Fibroblast of skin of abdomen (primary cell): ENCODE measurements around the gene TMEM236. TPM values are rescaled to one million over a fixed set of nuclear protein-coding genes. Genes with fewer than 3 reads are reported as not detected.
"Not testable (repeated sequence)": the region's sequence is repeated elsewhere in the genome, so short reads cannot be mapped to it uniquely, and the experiment has no call there.

ENCODE experiments used
- DNase-seq: peaks from one replicate; pipeline ENCODE4 v3.0.0-alpha.2; 2013
- polyA plus RNA-seq, 2 experiments: library from polyadenylated mRNA; unstranded; fragments of 120-200 nt; gene quantifications; one replicate each; pipeline ENCODE4 v1.2.1, GENCODE V29; 2013; ENCODE audit not compliant: insufficient read length in 2 of 2

TMEM236 gene
- 0.05 TPM for polyA plus RNA-seq (2013, experiment 1 of 2; ENCODE audit: insufficient read length)
- 0.04 TPM for polyA plus RNA-seq (2013, experiment 2 of 2; ENCODE audit: insufficient read length)

DNA sequence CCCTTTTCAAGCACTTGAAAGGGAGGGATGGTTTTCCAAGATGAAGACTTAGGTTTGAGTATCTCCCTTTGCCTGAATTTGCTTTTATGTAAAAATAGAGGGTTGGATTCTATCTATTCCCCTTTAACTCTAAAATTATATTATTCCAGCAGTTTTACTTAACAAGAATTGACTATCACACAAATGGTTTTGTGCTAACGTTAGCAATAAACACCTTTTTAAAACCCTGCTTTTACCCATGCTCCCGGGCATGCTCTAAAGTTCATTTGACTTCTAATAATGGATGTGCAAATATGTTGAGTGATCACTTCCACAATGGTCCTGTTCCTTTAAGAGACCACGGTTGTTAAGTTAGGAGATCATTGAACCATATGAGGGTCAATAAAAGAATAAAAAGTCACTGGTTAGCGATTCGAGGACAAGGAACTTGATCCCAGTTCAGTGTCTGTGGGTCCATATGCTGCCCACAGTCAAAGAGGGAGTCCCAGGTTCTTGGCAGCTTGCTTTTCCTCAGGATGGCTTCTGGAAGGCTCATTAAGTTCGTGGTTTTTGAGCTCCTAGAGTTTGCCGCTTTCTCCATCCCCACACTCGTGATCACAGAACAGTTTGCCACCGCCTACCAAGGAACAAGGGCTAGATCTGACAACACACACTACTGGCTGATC is at the start of gene TMEM236:
Gene TMEM236, plus strand, starts transcription at position 421 of the 665 bp plus-strand sequence. Its CDS starts 95 bp downstream, at position 516.
- DNase-seq = no peak

DNA sequence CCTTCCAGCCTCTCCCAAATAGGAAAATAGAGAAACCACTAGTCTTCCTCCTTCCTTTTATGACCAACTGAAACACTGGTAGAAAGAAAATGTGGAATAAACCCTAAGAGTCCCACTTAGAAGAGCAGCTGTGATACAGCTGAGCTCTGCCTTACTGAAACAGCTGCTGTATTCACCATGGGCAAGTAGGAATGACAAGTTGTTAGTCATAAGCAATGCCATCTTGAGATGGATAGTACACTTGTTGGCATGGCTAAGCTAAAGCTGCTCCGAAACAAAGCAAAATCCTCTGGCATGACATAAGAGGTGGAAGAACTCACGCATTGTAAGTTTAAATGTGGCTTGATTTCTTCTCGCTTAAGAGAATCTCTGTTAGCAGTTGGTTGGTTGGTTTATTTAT is 48.3 kb upstream of the TMEM236 start:
- DNase-seq = no peak

- DNase-seq = no peak
Measured at GRCh38 chr10:17708821-17709220, 43.2 kb upstream of the TMEM236 start.

- no peak for DNase-seq
Measured at GRCh38 chr10:17709492-17709891, 42.5 kb upstream of the TMEM236 start.

GRCh38 chr10:17710181-17710580 is 41.8 kb upstream of the TMEM236 start:
- DNase-seq = no peak

- DNase-seq = no peak
Measured at GRCh38 chr10:17712053-17712452, 39.9 kb upstream of the TMEM236 start.

GRCh38 chr10:17712717-17713471 is 39.1 kb upstream of the TMEM236 start:
- DNase-seq = peak; percentile 2

DNA sequence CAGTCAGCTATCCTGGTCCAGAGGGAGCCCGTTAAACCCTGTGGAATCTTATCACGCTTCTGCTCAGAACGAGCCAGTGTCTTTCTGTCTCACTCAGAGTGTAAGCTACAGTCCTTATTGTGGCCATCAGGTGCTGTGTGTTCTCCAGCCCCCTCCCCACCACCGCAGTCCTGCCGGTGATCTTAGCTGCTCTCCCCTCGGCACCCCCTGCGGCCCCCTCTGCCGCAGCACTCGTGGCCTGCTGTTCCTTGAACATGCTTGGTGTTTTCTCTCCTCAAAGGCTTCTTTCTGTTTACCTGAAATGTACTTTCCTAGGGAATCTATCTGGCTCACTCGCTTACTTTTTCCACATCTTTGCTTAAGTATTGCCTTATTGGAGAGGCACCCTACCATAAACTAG is 38.2 kb upstream of the TMEM236 start:
- DNase-seq = no peak

DNA sequence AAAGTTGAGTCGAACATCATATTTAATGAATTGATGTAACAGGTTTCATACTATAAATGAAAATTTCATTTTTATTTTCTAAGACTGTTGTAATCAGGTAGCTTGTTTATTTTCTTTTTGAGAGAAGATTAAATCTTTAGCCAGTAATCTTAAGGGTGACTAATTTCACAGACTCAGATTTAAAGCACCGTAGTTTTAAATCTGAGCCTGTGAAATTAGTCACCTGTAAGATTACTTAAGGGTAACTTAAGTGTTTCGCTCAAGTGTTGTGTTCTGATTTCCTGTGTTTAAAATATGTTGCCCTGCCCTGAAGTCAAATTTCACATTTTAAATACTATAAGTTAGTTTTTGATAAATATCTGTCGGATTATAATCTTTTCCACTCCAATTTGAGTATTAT is 35.8 kb upstream of the TMEM236 start:
- DNase-seq = no peak

GRCh38 chr10:17722317-17723014 is 29.5 kb upstream of the TMEM236 start:
- not testable (repeated sequence) for DNase-seq

DNA sequence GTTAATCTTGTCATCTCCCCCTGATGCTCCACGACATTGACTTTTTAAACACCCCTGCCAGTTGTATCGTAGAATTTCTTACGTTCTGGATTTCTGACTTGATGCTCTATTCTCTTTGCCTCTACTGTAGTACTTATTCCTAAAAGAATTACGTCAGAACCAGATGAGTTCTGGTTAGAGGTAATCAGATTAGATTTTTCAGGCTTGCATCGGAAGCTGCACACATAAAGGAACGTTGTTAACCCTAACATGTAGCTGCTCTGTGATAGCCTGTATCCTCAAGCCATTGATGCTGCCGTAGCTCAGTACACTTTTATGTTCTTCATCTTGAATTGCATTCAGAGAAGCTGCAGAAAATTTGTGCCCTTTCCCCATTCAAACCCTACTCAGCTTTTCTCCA is 26.3 kb upstream of the TMEM236 start:
- DNase-seq = no peak

DNA sequence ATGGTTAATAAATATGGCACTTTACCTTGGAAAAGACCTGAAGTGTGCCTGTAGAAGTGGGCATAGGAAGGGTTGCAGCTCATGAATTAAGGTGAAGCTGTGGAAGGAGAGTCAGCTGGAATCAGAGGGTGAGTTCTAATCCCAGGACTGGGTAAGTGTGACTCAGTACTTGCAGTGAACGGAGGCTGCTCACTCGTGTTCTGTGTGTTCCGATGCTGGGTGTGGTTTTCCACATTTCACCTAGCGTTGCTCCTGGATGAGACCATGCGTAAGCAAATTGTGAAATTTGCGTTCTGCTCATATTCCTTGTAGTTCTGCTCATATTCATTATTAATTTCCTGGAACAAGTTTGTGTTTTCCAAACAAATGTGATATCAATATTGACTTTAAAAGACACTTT is 22.4 kb upstream of the TMEM236 start:
- DNase-seq = no peak

GRCh38 chr10:17730667-17731066 is 21.3 kb upstream of the TMEM236 start:
- DNase-seq = no peak

DNA sequence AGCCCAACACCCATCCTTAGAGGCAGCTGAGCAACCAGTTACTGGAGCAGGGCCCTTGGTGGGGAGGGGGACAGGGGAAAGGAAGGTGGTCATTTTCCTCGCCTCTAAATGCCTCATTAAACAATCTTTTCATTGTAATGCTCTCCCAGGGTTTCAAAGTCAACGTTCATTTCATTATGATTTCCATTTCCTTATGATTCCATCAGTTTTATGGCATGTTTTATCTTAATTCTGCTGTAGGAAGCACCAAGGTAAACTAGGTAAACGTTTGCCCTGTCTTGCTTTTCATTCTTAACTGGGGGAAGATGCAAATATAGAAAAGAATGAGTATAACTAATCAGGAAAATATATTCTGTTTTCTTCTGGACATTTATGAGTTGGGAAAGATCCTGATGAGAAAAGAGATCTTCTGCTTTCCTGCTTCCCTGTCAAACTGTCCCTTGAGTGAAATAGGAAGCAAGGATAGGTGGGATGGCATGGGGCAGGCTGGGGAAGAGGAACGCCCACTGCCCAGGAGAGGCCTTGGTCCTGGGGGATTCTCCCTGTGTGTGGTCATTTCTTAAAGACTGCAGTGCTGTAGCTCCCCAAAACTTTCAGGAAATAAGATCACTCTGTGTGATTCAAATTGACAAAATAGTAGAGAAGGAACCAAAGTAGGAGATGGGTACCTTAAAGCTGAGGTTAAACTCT is 20.5 kb upstream of the TMEM236 start:
- no peak for DNase-seq

GRCh38 chr10:17733620-17734019 is 18.4 kb upstream of the TMEM236 start:
- no peak for DNase-seq

DNA sequence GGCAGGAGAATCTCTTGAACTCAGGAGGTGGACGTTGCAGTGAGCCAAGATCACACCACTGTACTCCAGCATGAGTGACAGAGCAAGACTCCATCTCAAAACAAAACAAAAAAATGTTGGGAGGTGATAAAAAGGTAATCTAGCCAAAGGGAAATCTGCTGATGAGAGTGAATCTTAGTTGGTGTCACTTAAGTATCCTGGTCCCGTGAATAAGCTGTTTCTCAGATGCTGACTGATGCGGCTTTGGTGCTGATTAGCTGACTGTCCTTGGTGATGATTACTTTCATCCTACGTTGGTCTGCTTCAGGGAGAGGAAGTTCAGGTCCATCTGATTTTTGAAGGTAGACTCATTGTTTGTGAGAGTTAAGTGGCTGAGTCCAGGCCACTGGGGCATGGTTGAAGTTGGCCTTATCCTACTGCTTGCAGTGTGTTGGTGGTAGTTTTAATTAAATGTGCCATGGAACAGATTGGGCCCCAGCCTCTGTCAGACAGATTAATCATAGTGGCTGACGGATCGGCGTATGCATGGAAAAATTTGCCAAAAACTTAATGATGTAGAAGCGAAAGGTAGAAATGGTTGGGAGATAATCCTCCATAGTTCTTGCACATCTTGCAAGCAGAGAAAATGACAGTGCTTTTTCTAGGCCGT is 17.4 kb upstream of the TMEM236 start:
- DNase-seq = no peak

- DNase-seq = no peak
Measured at GRCh38 chr10:17735166-17735941, 16.6 kb upstream of the TMEM236 start.

DNA sequence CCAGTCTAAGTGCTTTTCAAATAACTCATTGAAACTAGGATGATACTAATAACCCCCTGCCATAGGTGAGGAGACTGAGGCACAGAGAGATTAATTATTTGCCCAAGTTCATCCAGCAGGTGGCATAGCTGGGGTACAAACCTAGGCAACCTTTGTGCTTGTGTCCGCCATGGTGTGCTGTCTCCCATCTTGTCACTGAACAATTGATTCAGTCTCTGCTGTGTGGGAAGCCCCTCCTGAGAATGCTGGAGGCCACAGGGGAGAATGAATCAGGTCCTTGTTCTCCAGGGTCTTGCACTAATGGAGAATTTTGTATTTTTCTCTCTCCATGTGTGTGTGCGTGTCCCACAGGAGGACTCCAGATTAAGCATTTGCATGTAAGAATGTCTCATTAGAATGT is 15.8 kb upstream of the TMEM236 start:
- no peak for DNase-seq

DNA sequence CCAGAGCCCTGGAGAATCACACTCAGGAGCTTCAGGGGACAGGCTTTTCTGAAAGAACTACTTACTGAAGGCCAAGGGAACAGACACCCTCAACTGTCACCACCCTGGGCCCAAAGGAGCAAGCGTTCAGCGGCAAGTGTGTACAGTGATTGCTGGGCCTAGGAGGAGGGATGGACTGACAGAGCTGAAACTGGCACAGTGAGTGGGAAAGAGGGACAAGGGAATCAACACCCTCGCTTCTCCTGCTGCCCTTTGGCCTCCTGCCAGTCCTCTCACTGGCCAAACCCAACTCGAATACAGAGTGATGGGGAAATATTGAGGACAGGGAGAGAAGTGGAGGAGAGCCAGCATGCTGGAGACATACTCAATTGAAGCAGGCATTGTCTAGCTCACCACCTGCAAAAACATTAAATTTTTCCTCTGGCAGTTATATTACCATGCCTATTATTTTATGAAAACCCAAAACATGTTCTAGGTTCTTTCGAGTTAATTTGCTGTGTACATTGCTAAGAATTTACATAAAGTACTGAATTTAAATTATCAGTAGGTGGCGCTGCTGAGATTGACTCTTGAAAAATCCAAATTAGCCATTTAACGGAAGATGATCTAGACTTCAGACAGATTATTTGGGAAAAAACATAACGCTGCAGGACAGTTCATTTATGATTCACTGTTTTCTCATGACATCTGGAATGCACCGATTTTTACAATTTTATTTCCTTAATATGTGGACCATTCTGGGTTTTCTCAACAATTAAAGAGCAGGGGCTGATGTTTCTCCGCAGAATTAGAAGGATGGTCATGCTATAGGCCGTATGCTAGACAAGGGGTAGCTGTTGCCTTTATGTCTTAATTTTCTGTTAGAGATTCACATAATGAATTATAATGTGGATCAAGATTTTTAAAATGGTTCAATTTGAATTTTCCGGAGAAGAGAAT is 14.7 kb upstream of the TMEM236 start:
- peak; percentile 38 for DNase-seq

GRCh38 chr10:17740668-17741067 is 11.3 kb upstream of the TMEM236 start:
- DNase-seq = no peak
